ENCODE measurements around the gene FOXC1.

Gene FOXC1

GRCh38 chr6:1584996-1585668 lies 24.6 kb upstream of the FOXC1 start:
- DNase-seq (ENCODE audit: low read depth in 2 of 2), result no peak

GRCh38 chr6:1585669-1586049 lies 24.1 kb upstream of the FOXC1 start:
- DNase-seq (ENCODE audit: low read depth in 2 of 2), result no peak

- no peak for DNase-seq (ENCODE audit: low read depth in 2 of 2)
Measured at GRCh38 chr6:1586256-1586655, 23.5 kb upstream of the FOXC1 start.

- DNase-seq (ENCODE audit: low read depth in 2 of 2), result no peak
Measured at GRCh38 chr6:1586861-1587450, 22.8 kb upstream of the FOXC1 start.

- DNase-seq (ENCODE audit: low read depth in 2 of 2), result no peak
Measured at GRCh38 chr6:1587546-1587945, 22.2 kb upstream of the FOXC1 start.

GRCh38 chr6:1587977-1588376 lies 21.7 kb upstream of the FOXC1 start:
- DNase-seq (ENCODE audit: low read depth in 2 of 2), result no peak

GRCh38 chr6:1589208-1589607 lies 20.5 kb upstream of the FOXC1 start:
- no peak for DNase-seq (ENCODE audit: low read depth in 2 of 2)

- no peak for DNase-seq (ENCODE audit: low read depth in 2 of 2)
Measured at GRCh38 chr6:1590580-1590979, 19.1 kb upstream of the FOXC1 start.

GRCh38 chr6:1591243-1591642 lies 18.5 kb upstream of the FOXC1 start:
- no peak for DNase-seq (ENCODE audit: low read depth in 2 of 2)

GRCh38 chr6:1591926-1592325 lies 17.8 kb upstream of the FOXC1 start:
- DNase-seq (ENCODE audit: low read depth in 2 of 2), result no peak

GRCh38 chr6:1592852-1593251 lies 16.9 kb upstream of the FOXC1 start:
- DNase-seq (ENCODE audit: low read depth in 2 of 2), result no peak

- DNase-seq (ENCODE audit: low read depth in 2 of 2), result no peak
Measured at GRCh38 chr6:1593286-1593957, 16.3 kb upstream of the FOXC1 start.

- DNase-seq (ENCODE audit: low read depth in 2 of 2), result no peak
Measured at GRCh38 chr6:1593958-1594314, 15.8 kb upstream of the FOXC1 start.

- DNase-seq (ENCODE audit: low read depth in 2 of 2), result no peak
Measured at GRCh38 chr6:1594445-1595200, 15.1 kb upstream of the FOXC1 start.

- DNase-seq (ENCODE audit: low read depth in 2 of 2), result no peak
Measured at GRCh38 chr6:1595271-1596087, 14.2 kb upstream of the FOXC1 start.

- peak; percentile 30 to 49 for DNase-seq (ENCODE audit: low read depth in 2 of 2)
Measured at GRCh38 chr6:1596088-1596852, 13.4 kb upstream of the FOXC1 start.

- DNase-seq (ENCODE audit: low read depth in 2 of 2), result no peak
Measured at GRCh38 chr6:1597121-1597744, 12.5 kb upstream of the FOXC1 start.

- no peak for DNase-seq (ENCODE audit: low read depth in 2 of 2)
Measured at GRCh38 chr6:1597924-1598323, 11.8 kb upstream of the FOXC1 start.

- DNase-seq (ENCODE audit: low read depth in 2 of 2), result no peak
Measured at GRCh38 chr6:1598433-1598832, 11.3 kb upstream of the FOXC1 start.

GRCh38 chr6:1598886-1599285 lies 10.8 kb upstream of the FOXC1 start:
- no peak for DNase-seq (ENCODE audit: low read depth in 2 of 2)

GRCh38 chr6:1599469-1599868 lies 10.2 kb upstream of the FOXC1 start:
- no peak for DNase-seq (ENCODE audit: low read depth in 2 of 2)

Measured in stimulated activated CD4-positive, alpha-beta T cell treated with anti-CD3 and anti-CD28 coated beads, Interleukin-1b, Interleukin-23, amount 100 ng/mL, for 1 hour (primary cell).